Neural cell (in vitro differentiated cells): ENCODE data around the gene AZU1.

ENCODE experiments used
- CTCF ChIP-seq: fragments of 450-650 bp; IDR thresholded peaks from 2 replicates; pipeline ENCODE4 v1.5.1; 2014; ENCODE audit warnings: antibody characterized with exemption, mild to moderate bottlenecking, moderate library complexity; ENCODE audit not compliant: poor library complexity, severe bottlenecking
- EZH2 ChIP-seq: fragments of 200-600, 300-800 bp; shearing (Covaris generic), sonication (generic); IDR thresholded peaks from 2 replicates; pipeline ENCODE4 v1.6.1; 2014; ENCODE audit warnings: antibody characterized with exemption, low read length, borderline replicate concordance, mild to moderate bottlenecking; ENCODE audit not compliant: insufficient read depth, poor library complexity, severe bottlenecking
- POLR2AphosphoS5 ChIP-seq: IDR thresholded peaks from 2 replicates; pipeline ENCODE4 v1.6.1; 2012
- RAD21 ChIP-seq: fragments of 450-650 bp; conservative IDR thresholded peaks from 2 replicates; pipeline ENCODE4 v1.6.1; 2014; ENCODE audit warnings: antibody characterized with exemption, mild to moderate bottlenecking, moderate library complexity

- TF ChIP-seq CTCF (no peak), RAD21 (no peak), POLR2AphosphoS5 (no peak), EZH2 (no peak)
Observed at GRCh38 chr19:829129-829758, 1.6 kb downstream of the AZU1 start.
